Gastroesophageal sphincter (tissue), 3 donors: ENCODE measurements around the gene ALPG.
"Not testable (repeated sequence)": the region's sequence is repeated elsewhere in the genome, so short reads cannot be mapped to it uniquely, and the experiment has no call there.

Experiments used
- CTCF ChIP-seq, 4 experiments: fragments of 200-600 bp in 2 of 4; fragments of 450-650 bp in 2 of 4; sonication (generic) in 1 of 4; IDR thresholded peaks; one replicate each; pipeline ENCODE4 v1.5.1; 2017 to 2019; ENCODE audit warnings: antibody characterized with exemption in 4 of 4, mild to moderate bottlenecking in 2 of 4, moderate library complexity in 2 of 4
- POLR2A ChIP-seq, 2 donors: fragments of 450-650 bp; IDR thresholded peaks; one replicate each; pipeline ENCODE4 v1.6.1; 2017; ENCODE audit warnings: antibody characterized with exemption in 2 of 2, mild to moderate bottlenecking in 2 of 2, moderate library complexity in 1 of 2
- POLR2AphosphoS5 ChIP-seq: sonication (generic); formaldehyde crosslinking; IDR thresholded peaks from one replicate; pipeline ENCODE4 v1.6.1; 2017; ENCODE audit warnings: antibody characterized with exemption

GRCh38 chr2:232423407-232423806 is 16.8 kb downstream of the ALPG start:
- not testable (repeated sequence) for TF ChIP-seq CTCF (IDR thresholded peaks at IDR 0.05); POLR2AphosphoS5; POLR2A (IDR thresholded peaks at IDR 0.05)
